GM12864 (cell line): ENCODE results near the gene CMC1.
"Not testable (repeated sequence)": the region's sequence is repeated elsewhere in the genome, so short reads cannot be mapped to it uniquely, and the experiment has no call there.

Experiments used
- DNase-seq: peaks from one replicate; pipeline ENCODE4 v3.0.0-alpha.2; 2011; ENCODE audit warnings: low read depth
- H3K4me3 ChIP-seq: 2 replicates; pipeline ENCODE4 v1.5.1; 2011; ENCODE audit warnings: mild to moderate bottlenecking, low read depth, low read length, control low read depth
- TF ChIP-seq, protein P1 (sequence below): IDR thresholded peaks from 2 replicates; pipeline ENCODE4 v1.5.1; 2011; ENCODE audit warnings: low read depth, mild to moderate bottlenecking, moderate library complexity, low read length, control low read depth, inconsistent platforms; ENCODE audit errors: missing control alignments

CMC1 gene, protein sequence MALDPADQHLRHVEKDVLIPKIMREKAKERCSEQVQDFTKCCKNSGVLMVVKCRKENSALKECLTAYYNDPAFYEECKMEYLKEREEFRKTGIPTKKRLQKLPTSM

DNA sequence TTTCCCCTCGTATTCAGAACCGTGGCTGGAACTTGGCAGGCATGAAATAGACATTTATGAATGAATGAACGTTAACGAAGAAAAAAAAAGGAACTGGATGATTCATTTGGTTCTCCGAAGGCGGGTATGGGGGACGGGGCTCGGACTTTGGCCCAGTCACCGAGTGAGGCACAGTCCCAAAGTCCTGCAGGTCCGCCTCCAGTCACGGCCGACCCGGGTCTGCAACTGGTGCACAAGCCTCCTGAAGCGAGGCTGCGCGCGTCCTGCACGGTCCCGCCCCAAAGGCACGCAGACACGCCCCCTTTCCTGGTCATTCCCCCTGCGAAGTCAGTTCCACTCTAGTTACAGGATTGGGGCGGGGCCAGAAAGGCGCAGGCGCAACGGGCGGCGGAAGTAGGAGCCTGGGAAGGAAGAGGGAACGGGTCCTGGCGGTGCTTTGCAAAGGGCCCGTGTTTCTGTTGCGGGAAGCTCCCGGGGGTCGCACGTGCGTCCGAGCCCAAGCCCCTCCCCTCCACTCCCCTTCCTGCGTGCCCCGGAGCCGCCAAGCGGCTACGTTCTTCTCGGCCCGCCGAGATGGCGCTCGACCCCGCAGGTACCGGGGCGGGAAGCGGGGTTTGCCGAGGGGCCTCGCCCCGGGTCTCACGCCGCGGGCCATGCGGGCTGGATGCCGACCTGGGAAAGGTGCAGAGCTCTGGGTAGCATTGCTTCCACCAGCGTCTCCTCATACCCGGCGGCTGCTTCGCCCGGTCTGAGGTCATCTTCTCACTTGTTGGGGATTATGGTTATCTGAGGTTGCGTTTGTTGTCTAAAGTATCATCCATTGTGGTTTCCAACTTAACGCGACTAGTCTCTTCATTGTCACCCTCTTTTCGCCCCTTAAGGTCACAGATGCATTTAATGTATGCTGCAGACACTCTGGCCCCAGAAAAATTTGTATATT, at the start of gene CMC1:
CMC1 (plus strand) TSS at position 399 of the 940 bp plus-strand sequence; CDS start at position 574, 175 bp downstream.
- TF ChIP-seq, protein P1, sequence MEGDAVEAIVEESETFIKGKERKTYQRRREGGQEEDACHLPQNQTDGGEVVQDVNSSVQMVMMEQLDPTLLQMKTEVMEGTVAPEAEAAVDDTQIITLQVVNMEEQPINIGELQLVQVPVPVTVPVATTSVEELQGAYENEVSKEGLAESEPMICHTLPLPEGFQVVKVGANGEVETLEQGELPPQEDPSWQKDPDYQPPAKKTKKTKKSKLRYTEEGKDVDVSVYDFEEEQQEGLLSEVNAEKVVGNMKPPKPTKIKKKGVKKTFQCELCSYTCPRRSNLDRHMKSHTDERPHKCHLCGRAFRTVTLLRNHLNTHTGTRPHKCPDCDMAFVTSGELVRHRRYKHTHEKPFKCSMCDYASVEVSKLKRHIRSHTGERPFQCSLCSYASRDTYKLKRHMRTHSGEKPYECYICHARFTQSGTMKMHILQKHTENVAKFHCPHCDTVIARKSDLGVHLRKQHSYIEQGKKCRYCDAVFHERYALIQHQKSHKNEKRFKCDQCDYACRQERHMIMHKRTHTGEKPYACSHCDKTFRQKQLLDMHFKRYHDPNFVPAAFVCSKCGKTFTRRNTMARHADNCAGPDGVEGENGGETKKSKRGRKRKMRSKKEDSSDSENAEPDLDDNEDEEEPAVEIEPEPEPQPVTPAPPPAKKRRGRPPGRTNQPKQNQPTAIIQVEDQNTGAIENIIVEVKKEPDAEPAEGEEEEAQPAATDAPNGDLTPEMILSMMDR: no peak
- H3K4me3 ChIP-seq: peak within 1 kb of the TSS; percentile 75
- DNase-seq: peak; percentile 81

DNA sequence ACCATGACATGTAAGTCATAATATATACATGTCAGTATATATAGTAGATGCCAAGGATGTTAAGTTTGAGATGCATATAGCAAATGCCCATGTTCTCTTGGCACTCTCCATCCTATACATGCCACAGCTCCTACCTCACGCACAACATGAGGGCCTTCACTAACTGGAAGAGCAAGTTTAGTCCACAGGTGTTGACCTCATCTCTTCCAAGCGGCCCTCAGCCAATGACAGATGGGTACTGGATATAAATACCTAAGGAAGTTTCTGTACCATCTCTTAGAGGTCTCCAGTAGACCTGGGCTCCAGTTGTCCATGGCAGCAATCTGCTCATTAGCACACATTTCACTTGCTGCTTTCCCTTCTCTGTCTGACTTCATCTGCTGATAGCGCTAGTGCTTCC, 43.3 kb upstream of the CMC1 start:
- no peak for DNase-seq
- TF ChIP-seq, protein P1: no peak
- no peak overlapping the region for H3K4me3 ChIP-seq

DNA sequence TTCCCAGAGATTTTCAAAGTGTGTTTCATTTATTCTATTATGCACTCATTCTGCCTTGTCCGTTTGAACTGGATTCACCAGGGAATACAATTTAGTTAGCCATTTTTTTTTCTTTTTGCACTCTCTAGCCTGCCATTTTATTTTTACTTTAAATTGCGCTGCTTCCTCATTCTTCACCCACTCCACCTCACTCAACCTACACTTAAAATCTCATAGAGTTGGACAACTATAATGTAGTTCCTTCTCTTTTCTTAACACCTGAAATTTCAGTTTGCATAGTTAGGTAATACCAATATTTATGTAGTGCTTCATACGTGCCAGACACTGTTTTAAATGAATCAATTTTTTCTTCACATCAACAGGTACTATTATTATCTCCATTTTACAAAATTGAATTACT, 42.4 kb upstream of the CMC1 start:
- no peak overlapping the region for H3K4me3 ChIP-seq
- no peak for DNase-seq
- TF ChIP-seq, protein P1: no peak

DNA sequence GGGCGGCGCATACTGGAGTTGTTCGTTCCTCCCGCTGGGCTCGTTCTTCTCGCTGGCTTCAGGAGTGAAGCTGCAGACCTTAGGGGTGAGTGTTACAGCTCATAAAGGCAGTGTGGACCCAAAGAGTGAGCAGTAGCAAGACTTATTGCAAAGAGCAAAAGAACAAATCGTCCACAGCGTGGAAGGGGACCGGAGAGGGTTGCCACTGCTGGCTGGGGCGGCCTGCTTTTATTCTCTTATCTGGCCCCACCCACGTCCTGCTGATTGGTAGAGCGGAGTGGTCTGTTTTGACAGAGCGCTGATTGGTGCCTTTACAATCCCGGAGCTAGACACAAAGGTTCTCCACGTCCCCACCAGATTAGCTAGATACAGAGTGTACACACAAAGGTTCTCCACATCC, 41.8 kb upstream of the CMC1 start:
- not testable (repeated sequence) for DNase-seq, H3K4me3 ChIP-seq

DNA sequence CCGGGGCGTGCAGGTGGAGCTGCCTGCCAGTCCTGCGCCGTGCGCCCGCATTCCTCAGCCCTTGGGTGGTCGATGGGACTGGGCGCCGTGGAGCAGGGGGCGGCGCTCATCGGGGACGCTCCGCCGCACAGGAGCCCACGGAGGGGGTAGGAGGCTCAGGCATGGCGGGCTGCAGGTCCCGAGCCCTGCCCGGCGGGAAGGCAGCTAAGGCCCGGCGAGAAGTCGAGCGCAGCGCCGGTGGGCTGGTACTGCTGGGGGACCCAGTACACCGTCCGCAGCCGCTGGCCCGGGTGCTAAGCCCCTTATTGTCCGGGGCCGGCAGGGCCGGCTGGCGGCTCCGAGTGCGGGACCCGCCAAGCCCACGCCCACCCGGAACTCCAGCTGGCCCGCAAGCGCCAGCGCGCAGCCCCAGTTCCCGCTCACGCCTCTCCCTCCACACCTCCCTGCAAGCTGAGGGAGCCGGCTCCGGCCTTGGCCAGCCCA, 41.0 kb upstream of the CMC1 start:
- DNase-seq, H3K4me3 ChIP-seq: not testable (repeated sequence)

DNA sequence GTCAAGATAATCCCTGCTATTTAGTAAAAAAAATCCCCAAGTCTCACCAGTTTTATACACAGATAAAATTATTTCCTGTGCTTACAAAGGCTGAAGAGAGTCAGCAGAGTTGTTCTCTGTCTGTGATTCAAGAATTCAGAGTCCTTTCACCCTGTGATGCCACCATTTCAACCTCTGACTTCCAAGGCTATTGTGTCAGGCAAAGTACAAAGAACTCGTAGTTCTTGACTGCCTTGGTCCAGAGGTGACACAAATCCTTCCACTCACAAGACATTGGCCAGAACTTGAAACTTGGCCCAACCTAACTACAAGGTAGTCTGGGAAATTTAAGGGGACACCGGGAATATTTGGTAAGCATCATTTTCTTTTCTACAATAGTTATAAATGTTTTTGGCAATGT, 34.9 kb upstream of the CMC1 start:
- DNase-seq: no peak
- TF ChIP-seq, protein P1: no peak
- H3K4me3 ChIP-seq: no peak overlapping the region

DNA sequence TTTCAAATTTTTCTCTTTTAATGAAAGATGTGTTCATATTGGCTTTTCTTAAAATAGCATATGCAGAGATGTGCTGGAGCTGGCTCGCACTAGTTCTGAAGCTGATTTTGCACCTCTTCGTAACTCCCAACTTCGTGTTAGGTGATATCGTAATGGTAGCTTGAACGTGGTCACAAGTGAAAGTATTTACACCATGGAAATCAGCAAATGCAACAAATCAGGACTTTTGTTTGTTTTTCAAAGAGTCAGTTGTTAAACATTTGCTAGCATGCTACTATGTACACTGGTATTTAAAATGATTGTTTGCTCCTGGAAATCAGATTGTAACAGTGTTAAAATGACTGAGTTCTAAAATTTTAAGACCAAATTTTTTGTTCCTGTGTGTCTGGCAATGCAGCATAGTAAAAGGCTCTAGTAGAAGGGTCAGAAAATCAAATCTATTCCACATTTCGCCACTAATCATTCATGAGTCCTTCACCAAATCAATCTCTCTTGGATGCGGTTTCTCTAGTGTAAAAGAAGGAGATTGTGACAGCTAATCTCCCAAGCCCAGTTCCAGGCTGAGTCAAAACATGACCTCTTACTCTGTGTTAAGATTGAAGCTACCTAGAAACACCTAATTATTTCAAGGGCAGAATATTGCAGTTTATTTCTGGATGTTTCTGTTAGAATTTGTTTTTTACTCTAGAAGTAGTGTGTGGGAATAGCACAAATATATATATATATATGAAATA, 34.3 kb upstream of the CMC1 start:
- no peak for DNase-seq
- H3K4me3 ChIP-seq: no peak overlapping the region
- TF ChIP-seq, protein P1: no peak
